Right cardiac atrium (tissue), 5 donors: ENCODE results near the gene FNDC11. TPM values are rescaled to one million over a fixed set of nuclear protein-coding genes. Genes with fewer than 3 reads are reported as not detected.
A peak's percentile ranks its signal among the peaks of the same experiment; 100 is the strongest.

ENCODE experiments used
- ATAC-seq, 2 donors: fragments of 200-7000 bp; cut with Tn5 transposase; one replicate each; pipeline versions ENCODE4 v1.8.0 to v1.9.1; 2020; ENCODE audit warnings: moderate library complexity in 2 of 2, mild to moderate bottlenecking in 1 of 2
- DNase-seq, 3 donors: peaks; one replicate each; pipeline ENCODE4 v3.0.0-alpha.2; 2020
- H3K27ac ChIP-seq: one replicate; pipeline ENCODE4 v1.5.1; 2013; ENCODE audit warnings: mild to moderate bottlenecking, low read length, control low read depth, moderate library complexity
- H3K27me3 ChIP-seq: one replicate; pipeline ENCODE4 v1.6.1; 2013; ENCODE audit not compliant: control insufficient read depth, insufficient read depth
- H3K4me1 ChIP-seq: one replicate; pipeline ENCODE4 v1.6.1; 2013; ENCODE audit warnings: low read length; ENCODE audit not compliant: control insufficient read depth, insufficient read depth
- H3K4me3 ChIP-seq: one replicate; pipeline ENCODE4 v1.5.1; 2013; ENCODE audit warnings: low read length, control low read depth
- H3K9me3 ChIP-seq: one replicate; pipeline ENCODE4 v1.6.1; 2013; ENCODE audit warnings: low read length; ENCODE audit not compliant: control insufficient read depth
- WGBS: extraction: QIAGEN DNeasy Blood & Tissue Kit; methylation state at CpG from one replicate; pipeline ENCODE4 v1.1.7; 2013; 5-methylcytosine and 5-hydroxymethylcytosine counted together
- intact Hi-C, 4 donors: fragments of 100-400 bp; cut with DNase I; formaldehyde crosslinking; loops; one replicate each; pipeline versions ENCODE4 v1.11.0 to v1.14.0; 2022 to 2023
- polyA plus RNA-seq: library from polyadenylated mRNA; stranded (reverse); fragments of 200-250 nt; gene quantifications from one replicate; pipeline ENCODE4 v1.2.3, GENCODE V29; 2013
- total RNA-seq, 4 donors: library from RNA; stranded (reverse); fragmentation: NEBNext Ultra II Directional; extraction: Animal tissue kit (Norgen Biotek cat#: 25700); gene quantifications; one replicate each; pipeline ENCODE4 v1.2.1, GENCODE V29; 2021
- donor health status: healthy with polysubstance abuse.
- donor health status: DM: no; HTN: yes; CAD: no.
- donor health status: DM: no; HTN: no; CAD: no.
- donor health status: DM: no; HTN: yes; CAD: no; lungs with severe emphysema.
- donor health status: DM: yes; HTN: yes; CAD: no.

The FNDC11 gene
- total and polyA plus RNA-seq, 5 donors: 0.09 to 0.20 (median 0.15) TPM; not detected in 1

DNA sequence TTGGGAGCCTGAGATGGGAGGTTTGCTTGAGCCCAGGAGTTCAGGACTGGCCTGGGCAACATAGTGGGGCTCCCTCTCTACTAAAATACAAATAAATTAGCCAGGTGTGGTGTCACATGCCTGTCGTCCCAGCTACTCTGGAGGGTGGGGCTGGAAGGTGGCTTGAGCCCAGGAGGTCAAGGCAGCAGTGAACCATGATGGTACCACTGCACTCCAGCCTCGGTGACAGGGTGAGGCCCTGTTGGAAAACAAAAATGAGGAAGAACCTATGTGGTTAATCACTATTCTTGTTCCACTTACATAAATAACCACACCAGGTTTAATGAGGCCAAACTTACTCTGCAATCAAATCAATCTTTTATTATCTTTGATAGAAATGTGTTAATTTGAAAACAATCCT lies 28.0 kb upstream of the FNDC11 start:
- ATAC-seq (no peak), DNase-seq (peak in 1 of 3 donors; percentile 43)
- Histone ChIP-seq H3K27me3 (no peaks in the 10 kb centered on the region), H3K27ac (no peak overlapping the region), H3K4me1 (peaks cover 5% of the 10 kb centered on the region), H3K4me3 (no peak overlapping the region), H3K9me3 (no peaks in the 10 kb centered on the region)
- intact Hi-C loops: no loop called here
- WGBS: 31% methylated on average over 2 of the region's 2 CpGs

DNA sequence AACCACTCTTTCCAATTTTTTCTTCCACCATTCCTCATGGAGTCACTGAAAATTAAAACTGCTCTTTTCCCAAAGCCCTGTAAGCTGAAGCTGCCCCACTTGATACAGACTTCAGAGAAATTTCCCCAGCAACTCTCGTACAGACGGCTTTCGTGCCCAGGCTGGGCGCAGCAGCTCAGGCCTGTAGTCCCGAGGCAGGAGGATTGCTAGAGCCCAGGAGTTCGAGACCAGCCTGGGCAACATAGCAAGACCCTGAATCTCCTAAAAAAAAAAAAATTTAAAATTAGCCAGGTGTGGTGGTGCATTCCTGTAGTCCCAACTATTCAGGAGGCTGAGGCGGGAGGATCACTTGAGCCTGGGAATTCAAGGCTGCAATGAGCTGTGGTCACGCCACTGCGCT lies 26.8 kb upstream of the FNDC11 start:
- H3K27ac ChIP-seq: no peak overlapping the region
- DNase-seq (peak in 1 of 3 donors; percentile 33), ATAC-seq (no peak)
- WGBS: 87% methylated on average over 9 of the region's 9 CpGs
- intact Hi-C loops: no loop called here
- H3K27me3 ChIP-seq: no peaks in the 10 kb centered on the region
- H3K9me3 ChIP-seq: no peaks in the 10 kb centered on the region
- no peak overlapping the region for H3K4me3 ChIP-seq
- peaks cover 3% of the 10 kb centered on the region for H3K4me1 ChIP-seq

DNA sequence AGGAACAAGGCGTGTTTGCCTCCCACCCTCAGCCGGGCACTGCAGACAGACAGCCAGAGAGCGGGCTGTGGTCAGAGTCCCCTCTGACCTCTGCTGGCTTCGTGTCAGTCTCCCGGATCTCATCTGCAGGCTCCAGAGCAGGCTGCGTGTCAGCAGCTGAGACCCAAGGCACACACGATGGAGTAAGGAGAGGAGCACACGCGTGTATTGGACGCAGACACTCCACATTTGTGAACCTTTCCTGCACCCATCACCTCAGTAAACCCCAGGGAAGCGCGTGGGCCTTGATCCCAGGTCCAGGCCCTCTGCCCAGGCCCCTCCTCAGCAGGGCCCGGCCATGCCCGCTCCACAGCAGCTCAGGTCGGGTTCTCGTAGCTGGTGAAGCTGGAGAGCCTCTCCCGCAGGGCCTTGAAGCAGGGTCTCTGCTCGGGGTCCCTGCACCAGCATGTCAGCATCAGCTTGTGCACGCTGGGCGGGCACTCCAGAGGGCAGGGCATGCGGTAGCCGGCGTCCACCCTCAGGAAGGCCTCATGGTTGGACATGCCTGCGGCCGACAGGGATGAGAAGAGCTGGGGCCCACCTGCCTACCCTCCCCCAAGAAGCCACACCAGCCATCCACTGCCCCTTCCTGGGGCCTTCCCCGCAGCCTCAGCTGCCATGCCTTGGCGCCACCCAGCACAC lies 24.6 kb upstream of the FNDC11 start:
- 75% methylated on average over 27 of the region's 27 CpGs for WGBS
- intact Hi-C loops: no loop called here
- ATAC-seq (peak in 1 of 2 donors; percentile 6), DNase-seq (peak in 2 of 3 donors; percentile 45 to 61)
- Histone ChIP-seq H3K4me3 (no peak overlapping the region), H3K27me3 (no peaks in the 10 kb centered on the region), H3K9me3 (no peaks in the 10 kb centered on the region), H3K4me1 (no peaks in the 10 kb centered on the region), H3K27ac (no peak overlapping the region)

- H3K27me3 ChIP-seq: no peaks in the 10 kb centered on the region
- ATAC-seq: peak in 1 of 2 donors; percentile 10
These were observed 23.8 kb upstream of the FNDC11 start for GRCh38 chr20:63529861-63530787.

GRCh38 chr20:63530788-63531160 lies 23.2 kb upstream of the FNDC11 start:
- no peak overlapping the region for H3K4me3 ChIP-seq
- ATAC-seq: no peak
- peak in 1 of 3 donors; percentile 34 for DNase-seq
- 67% methylated on average over 14 of the region's 14 CpGs for WGBS
- H3K27ac ChIP-seq: no peak overlapping the region
- H3K4me1 ChIP-seq: no peaks in the 10 kb centered on the region
- no peaks in the 10 kb centered on the region for H3K9me3 ChIP-seq
- intact Hi-C loops: loop anchor here in 2 of 4 donors (10.0 kb wide), 2 partner anchors 254 to 444 kb away; partner anchors contain the start of gene SAMD10 (in 1 of the 2)
- no peaks in the 10 kb centered on the region for H3K27me3 ChIP-seq

More at GRCh38 chr20:63529861-63530787, 23.8 kb upstream of the FNDC11 start:
- 73% methylated on average over 39 of the region's 39 CpGs for WGBS
- H3K4me3 ChIP-seq: no peak overlapping the region
- no peaks in the 10 kb centered on the region for H3K4me1 ChIP-seq
- H3K9me3 ChIP-seq: no peaks in the 10 kb centered on the region
- peak; percentile 14 to 61 (median 51) for DNase-seq
- intact Hi-C loops: loop anchor here in 2 of 4 donors (10.0 kb wide), 2 partner anchors 255 to 445 kb away; partner anchors contain the start of gene SAMD10 (in 1 of the 2)
- H3K27ac ChIP-seq: no peak overlapping the region

DNA sequence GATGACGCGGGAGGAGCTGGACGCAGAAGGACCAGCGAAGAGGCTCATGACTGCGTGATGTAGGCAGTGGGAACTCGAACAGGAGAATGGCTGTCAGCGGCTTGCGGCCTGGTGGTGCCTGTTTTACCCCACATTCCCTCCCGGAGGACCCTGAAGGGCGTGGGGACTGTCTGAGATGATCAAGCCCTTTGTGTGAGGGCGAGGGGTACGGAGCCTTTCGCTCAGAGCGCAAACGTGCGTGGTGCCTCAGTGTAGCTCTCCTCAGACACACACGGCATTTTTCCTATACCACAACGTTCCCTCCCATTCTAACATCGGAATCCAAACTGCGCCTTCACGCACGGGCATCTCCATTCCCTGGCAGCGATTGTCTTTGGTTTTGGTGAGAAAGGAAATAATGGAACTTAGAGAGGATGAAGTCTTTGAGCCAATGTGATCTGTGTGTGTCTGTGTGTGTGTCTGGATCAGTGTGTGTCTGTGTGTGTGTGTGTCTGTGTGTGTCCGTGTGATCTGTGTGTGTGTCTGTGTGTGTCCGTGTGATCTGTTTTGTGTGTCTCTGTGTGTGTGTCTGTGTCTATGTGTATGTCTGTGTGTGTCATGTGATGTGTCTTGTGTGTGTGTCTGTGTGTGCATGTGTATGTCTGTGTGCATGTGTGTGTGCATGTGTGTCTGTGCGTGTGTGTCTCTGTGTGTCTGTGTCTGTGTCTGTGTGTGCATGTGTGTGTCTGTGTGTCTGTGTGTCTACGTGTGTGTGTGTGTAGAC lies 22.1 kb upstream of the FNDC11 start:
- Histone ChIP-seq H3K27ac (no peak overlapping the region), H3K27me3 (no peaks in the 10 kb centered on the region), H3K4me3 (no peak overlapping the region), H3K9me3 (no peaks in the 10 kb centered on the region), H3K4me1 (no peaks in the 10 kb centered on the region)
- intact Hi-C loops: loop anchor here in 2 of 4 donors (10.0 kb wide), 2 partner anchors 253 to 443 kb away; partner anchors contain the start of gene SAMD10 (in 1 of the 2)
- 77% methylated on average over 27 of the region's 27 CpGs for WGBS
- no peak for ATAC-seq
- DNase-seq: peak in 1 of 3 donors; percentile 33

DNA sequence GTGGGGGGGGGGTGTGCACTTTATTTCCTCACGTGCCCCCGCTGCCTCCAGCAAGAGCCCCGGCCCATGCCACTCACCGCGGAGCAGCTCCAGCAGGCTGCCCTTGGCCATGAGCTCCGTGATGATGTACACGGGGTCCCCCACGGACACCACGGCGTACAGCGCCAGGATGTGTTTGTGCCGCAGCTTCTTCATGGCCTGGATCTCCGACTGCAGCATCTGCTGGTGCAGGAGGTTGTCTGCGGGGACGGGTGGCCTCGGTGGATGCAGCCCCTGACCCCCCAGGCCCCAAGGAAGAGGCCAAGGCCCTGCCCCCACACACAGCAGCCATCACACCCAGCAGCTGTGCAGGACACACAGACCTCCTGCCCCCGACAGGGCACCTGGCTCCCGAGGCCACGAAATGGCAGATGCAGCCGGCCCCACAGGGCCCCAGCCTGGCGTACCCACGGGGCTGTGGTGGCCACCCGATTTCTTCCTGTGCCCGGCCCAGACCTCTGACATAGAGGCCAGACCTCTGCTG lies 21.4 kb upstream of the FNDC11 start:
- H3K27me3 ChIP-seq: no peaks in the 10 kb centered on the region
- no peaks in the 10 kb centered on the region for H3K4me1 ChIP-seq
- ATAC-seq (no peak), DNase-seq (peak in 2 of 3 donors; percentile 31 to 47)
- no peaks in the 10 kb centered on the region for H3K9me3 ChIP-seq
- intact Hi-C loops: loop anchor here in 2 of 4 donors (10.0 kb wide), 2 partner anchors 252 to 442 kb away; partner anchors contain the start of gene SAMD10 (in 1 of the 2)
- no peak overlapping the region for H3K27ac ChIP-seq
- 73% methylated on average over 24 of the region's 24 CpGs for WGBS
- no peak overlapping the region for H3K4me3 ChIP-seq

DNA sequence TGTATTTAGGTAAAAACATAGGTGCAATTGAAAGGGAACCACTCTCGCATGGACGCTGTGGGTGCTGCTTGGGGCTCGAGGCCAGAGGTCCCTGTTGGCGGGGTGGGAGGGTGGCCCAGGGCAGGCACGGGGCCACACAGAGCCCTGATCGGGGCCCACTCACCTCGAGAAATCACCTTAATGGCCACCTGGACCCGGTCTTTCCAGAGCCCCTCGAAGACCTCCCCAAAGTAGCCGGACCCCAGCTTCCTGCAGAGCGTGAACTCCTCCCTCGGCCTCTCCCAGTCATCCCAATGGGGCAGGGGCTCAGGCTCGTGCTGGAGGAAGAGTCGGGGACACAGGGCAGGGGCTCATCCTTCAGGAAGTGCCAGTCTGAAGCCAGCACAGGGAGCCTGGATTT lies 20.6 kb upstream of the FNDC11 start:
- Histone ChIP-seq H3K9me3 (no peaks in the 10 kb centered on the region), H3K27ac (no peak overlapping the region)
- 70% methylated on average over 14 of the region's 14 CpGs for WGBS

GRCh38 chr20:63533871-63534393 lies 20.0 kb upstream of the FNDC11 start:
- no peaks in the 10 kb centered on the region for H3K27me3 ChIP-seq
- no peaks in the 10 kb centered on the region for H3K4me1 ChIP-seq
- WGBS: 66% methylated on average over 28 of the region's 28 CpGs
- H3K9me3 ChIP-seq: no peaks in the 10 kb centered on the region
- H3K27ac ChIP-seq: no peak overlapping the region
- H3K4me3 ChIP-seq: no peak overlapping the region
- DNase-seq: peak in 2 of 3 donors; percentile 34 to 67
- ATAC-seq: no peak
- intact Hi-C loops: loop anchor here in 2 of 4 donors (10.0 kb wide), 2 partner anchors 251 to 441 kb away; partner anchors contain the start of gene SAMD10 (in 1 of the 2)

More for the DNA sequence above, 20.6 kb upstream of the FNDC11 start:
- Histone ChIP-seq H3K27me3 (no peaks in the 10 kb centered on the region), H3K4me3 (no peak overlapping the region), H3K4me1 (no peaks in the 10 kb centered on the region)
- intact Hi-C loops: loop anchor here in 2 of 4 donors (10.0 kb wide), 2 partner anchors 251 to 441 kb away; partner anchors contain the start of gene SAMD10 (in 1 of the 2)
- ATAC-seq: no peak
- DNase-seq: peak in 2 of 3 donors; percentile 28 to 49

- Histone ChIP-seq H3K4me3 (no peak overlapping the region), H3K27me3 (no peaks in the 10 kb centered on the region), H3K27ac (no peak overlapping the region), H3K9me3 (no peaks in the 10 kb centered on the region), H3K4me1 (no peaks in the 10 kb centered on the region)
- intact Hi-C loops: loop anchor here in 2 of 4 donors (10.0 kb wide), 2 partner anchors 250 to 440 kb away; partner anchors contain the start of gene SAMD10 (in 1 of the 2)
- 57% methylated on average over 12 of the region's 12 CpGs for WGBS
- no peak for ATAC-seq
- peak in 2 of 3 donors; percentile 30 to 56 for DNase-seq
These were observed 19.5 kb upstream of the FNDC11 start for GRCh38 chr20:63534427-63534830.
